HEK293 (cell line): ENCODE measurements around the gene VEPH1.

Experiments
- CTCF ChIA-PET: fragments of 350-600 bp; formaldehyde crosslinking; extraction: SDS; loops from one replicate; lab custom pipeline; 2021; ENCODE audit warnings: antibody characterized with exemption; lab: Yijun Ruan, JAX
- POLR2A ChIA-PET: fragments of 300-600 bp; formaldehyde crosslinking; extraction: SDS; loops from one replicate; lab custom pipeline; 2020; ENCODE audit warnings: antibody characterized with exemption, inconsistent platforms; lab: Yijun Ruan, JAX
- H3K27ac ChIP-seq: fragments of 200-500 bp; sonication (Bioruptor generic); 2 replicates; pipeline ENCODE4 v1.5.1; 2014; ENCODE audit warnings: low read depth, low read length, control low read depth, inconsistent platforms; ENCODE audit errors: extremely low read depth
- H3K36me3 ChIP-seq, 2 experiments: fragments of 200-500 bp in 1 of 2; sonication (Bioruptor generic) in 1 of 2; 1 replicate in 1 of 2; 2 replicates in 1 of 2; pipeline ENCODE4 v1.5.1; 2014 to 2017; ENCODE audit warnings: inconsistent platforms in 2 of 2, low read length in 2 of 2; ENCODE audit not compliant: control insufficient read depth in 2 of 2, insufficient read depth in 1 of 2
- H3K4me1 ChIP-seq: fragments of 200-500 bp; sonication (Bioruptor generic); 2 replicates; pipeline ENCODE4 v1.5.1; 2014; ENCODE audit warnings: mild to moderate bottlenecking, low read length, inconsistent platforms; ENCODE audit not compliant: control insufficient read depth, insufficient read depth
- H3K4me3 ChIP-seq: 2 replicates; pipeline ENCODE4 v1.5.1; 2011; ENCODE audit warnings: low read depth, mild to moderate bottlenecking, control low read depth, low read length, moderate library complexity
- H3K9me3 ChIP-seq: fragments of 200-500 bp; sonication (Bioruptor generic); 2 replicates; pipeline ENCODE4 v1.5.1; 2014; ENCODE audit warnings: low read depth, low read length, inconsistent platforms; ENCODE audit not compliant: control insufficient read depth, insufficient read depth
- FEZF1 ChIP-seq: fragments of 450-650 bp; formaldehyde crosslinking; IDR thresholded peaks from 2 replicates; pipeline ENCODE4 v1.5.1; 2016; ENCODE audit warnings: missing biosample characterization, missing genetic modification characterization
- GLIS1 ChIP-seq: fragments of 450-650 bp; formaldehyde crosslinking; IDR thresholded peaks from 2 replicates; pipeline ENCODE4 v1.5.1; 2016; ENCODE audit warnings: missing biosample characterization, missing genetic modification characterization
- PRDM4 ChIP-seq: fragments of 450-650 bp; formaldehyde crosslinking; IDR thresholded peaks from 2 replicates; pipeline ENCODE4 v1.5.1; 2017; ENCODE audit warnings: missing biosample characterization, missing genetic modification characterization
- SCRT1 ChIP-seq: fragments of 450-650 bp; formaldehyde crosslinking; IDR thresholded peaks from 2 replicates; pipeline ENCODE4 v1.5.1; 2016; ENCODE audit warnings: missing biosample characterization, missing genetic modification characterization, borderline replicate concordance
- ZBTB17 ChIP-seq: fragments of 450-650 bp; formaldehyde crosslinking; IDR thresholded peaks from 2 replicates; pipeline ENCODE4 v1.5.1; 2016; ENCODE audit warnings: missing biosample characterization, missing genetic modification characterization
- ZBTB20 ChIP-seq: fragments of 450-650 bp; formaldehyde crosslinking; IDR thresholded peaks from 2 replicates; pipeline ENCODE4 v1.5.1; 2016; ENCODE audit warnings: missing biosample characterization, missing genetic modification characterization
- ZNF184 ChIP-seq: fragments of 450-650 bp; IDR thresholded peaks from 2 replicates; pipeline ENCODE4 v1.5.1; 2018; ENCODE audit warnings: missing biosample characterization, mild to moderate bottlenecking, missing genetic modification characterization
- ZNF223 ChIP-seq: fragments of 450-650 bp; formaldehyde crosslinking; IDR thresholded peaks from 2 replicates; pipeline ENCODE4 v1.5.1; 2016; ENCODE audit warnings: missing biosample characterization, missing genetic modification characterization
- ZNF292 ChIP-seq: fragments of 450-650 bp; formaldehyde crosslinking; IDR thresholded peaks from 2 replicates; pipeline ENCODE4 v1.5.1; 2016; ENCODE audit warnings: low read depth, missing biosample characterization, missing genetic modification characterization, borderline replicate concordance
- ZNF335 ChIP-seq: fragments of 450-650 bp; formaldehyde crosslinking; conservative IDR thresholded peaks from 2 replicates; pipeline ENCODE4 v1.5.1; 2016; ENCODE audit warnings: missing biosample characterization, missing genetic modification characterization
- ZNF394 ChIP-seq: fragments of 450-650 bp; formaldehyde crosslinking; IDR thresholded peaks from 2 replicates; pipeline ENCODE4 v1.5.1; 2016; ENCODE audit warnings: missing biosample characterization, missing genetic modification characterization, mild to moderate bottlenecking, moderate library complexity, borderline replicate concordance
- ZNF398 ChIP-seq: fragments of 450-650 bp; formaldehyde crosslinking; IDR thresholded peaks from 2 replicates; pipeline ENCODE4 v1.5.1; 2017; ENCODE audit warnings: missing biosample characterization, missing genetic modification characterization
- ZNF529 ChIP-seq: fragments of 450-650 bp; formaldehyde crosslinking; IDR thresholded peaks from 2 replicates; pipeline ENCODE4 v1.5.1; 2017; ENCODE audit warnings: missing genetic modification characterization, missing biosample characterization; ENCODE audit not compliant: insufficient replicate concordance
- ZNF571 ChIP-seq: fragments of 450-650 bp; formaldehyde crosslinking; IDR thresholded peaks from 2 replicates; pipeline ENCODE4 v1.5.0; 2017; ENCODE audit warnings: missing biosample characterization, missing genetic modification characterization
- ZNF585B ChIP-seq: fragments of 450-650 bp; formaldehyde crosslinking; IDR thresholded peaks from 2 replicates; pipeline ENCODE4 v1.5.1; 2016; ENCODE audit warnings: missing biosample characterization, missing genetic modification characterization
- ZNF701 ChIP-seq: fragments of 450-650 bp; formaldehyde crosslinking; IDR thresholded peaks from 2 replicates; pipeline ENCODE4 v1.5.1; 2016; ENCODE audit warnings: missing biosample characterization, missing genetic modification characterization
- ZNF707 ChIP-seq: fragments of 450-650 bp; formaldehyde crosslinking; IDR thresholded peaks from 2 replicates; pipeline ENCODE4 v1.5.1; 2016; ENCODE audit warnings: missing biosample characterization, missing genetic modification characterization
- ZNF777 ChIP-seq: fragments of 450-650 bp; formaldehyde crosslinking; IDR thresholded peaks from 2 replicates; pipeline ENCODE4 v1.5.1; 2017; ENCODE audit warnings: missing biosample characterization, missing genetic modification characterization, borderline replicate concordance
- ZNF843 ChIP-seq: fragments of 450-650 bp; formaldehyde crosslinking; IDR thresholded peaks from 2 replicates; pipeline ENCODE4 v1.5.1; 2016; ENCODE audit warnings: missing biosample characterization, missing genetic modification characterization
- TF ChIP-seq, protein P1 (sequence below): fragments of 450-650 bp; formaldehyde crosslinking; IDR thresholded peaks from 2 replicates; pipeline ENCODE4 v1.5.1; 2016; ENCODE audit warnings: missing biosample characterization, missing genetic modification characterization
- TF ChIP-seq, protein P2 (sequence below): fragments of 450-650 bp; formaldehyde crosslinking; IDR thresholded peaks from 2 replicates; pipeline ENCODE4 v1.5.1; 2016; ENCODE audit warnings: missing biosample characterization, missing genetic modification characterization
- TF ChIP-seq, protein P3 (sequence below): fragments of 450-650 bp; formaldehyde crosslinking; IDR thresholded peaks from 2 replicates; pipeline ENCODE4 v1.5.1; 2016; ENCODE audit warnings: missing biosample characterization, missing genetic modification characterization

The VEPH1 gene

DNA sequence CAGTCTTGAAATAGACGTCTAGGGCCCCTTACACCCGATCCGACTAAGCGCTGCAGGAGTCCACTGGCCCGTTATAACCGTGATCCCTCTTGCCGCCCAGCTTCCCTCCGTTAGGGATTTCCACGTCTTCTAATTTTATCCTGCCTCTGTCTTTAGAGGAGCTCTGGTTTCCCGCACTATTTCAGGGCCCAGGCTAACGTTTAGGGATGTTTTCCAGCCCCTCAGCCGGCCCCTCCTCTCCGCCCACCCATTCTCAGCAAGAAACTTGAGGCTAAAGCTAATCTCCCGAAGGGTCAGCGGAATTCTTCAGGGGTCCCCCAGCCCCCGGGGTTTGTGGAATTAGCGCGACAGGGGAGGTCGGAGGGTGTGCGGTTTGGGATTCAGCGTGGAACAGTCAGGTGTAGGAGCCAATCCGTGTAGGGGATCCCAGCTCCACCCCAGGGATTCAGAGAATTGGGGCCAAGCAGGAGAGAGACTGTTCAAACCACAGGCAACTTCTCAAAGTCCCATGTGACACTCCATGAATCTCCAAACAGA is 65.0 kb downstream of the VEPH1 start (continued):
- TF ChIP-seq PRDM4 (tag by site-specific recombination) (no peak), ZNF292 (no peak), FEZF1 (tag by site-specific recombination) (no peak), ZNF571 (no peak), ZNF223 (tag by site-specific recombination) (0 out of 2 replicates have a peak, but pooled peaks have one; percentile 4), ZNF529 (tag by site-specific recombination) (no peak), SCRT1 (tag by site-specific recombination) (no peak), ZNF184 (no peak), GLIS1 (tag by site-specific recombination) (0 out of 2 replicates have a peak, but pooled peaks have one; percentile 19)

- CTCF ChIA-PET = interaction anchor here (0.6 to 1.7 kb wide), 3 partner anchors 10 to 976 kb away, joined by 3 to 6 read pairs (median 4); no protein-coding TSS in a partner anchor
- peak within 1 kb of the TSS; percentile 17; the same call in 1 of the 2 replicates for H3K27ac ChIP-seq
- no peaks in the 10 kb centered on the region for H3K4me1 ChIP-seq
- no peaks in the 10 kb centered on the region for H3K9me3 ChIP-seq
- POLR2A ChIA-PET = interaction anchor here (0.6 to 1.2 kb wide), 2 partner anchors 277 kb away, joined by 3 to 5 read pairs; partner anchors contain the start of gene CCNL1
- H3K36me3 ChIP-seq = no peaks in the 10 kb centered on the region
- H3K4me3 ChIP-seq = peak within 1 kb of the TSS; percentile 54
- TF ChIP-seq, protein P1, sequence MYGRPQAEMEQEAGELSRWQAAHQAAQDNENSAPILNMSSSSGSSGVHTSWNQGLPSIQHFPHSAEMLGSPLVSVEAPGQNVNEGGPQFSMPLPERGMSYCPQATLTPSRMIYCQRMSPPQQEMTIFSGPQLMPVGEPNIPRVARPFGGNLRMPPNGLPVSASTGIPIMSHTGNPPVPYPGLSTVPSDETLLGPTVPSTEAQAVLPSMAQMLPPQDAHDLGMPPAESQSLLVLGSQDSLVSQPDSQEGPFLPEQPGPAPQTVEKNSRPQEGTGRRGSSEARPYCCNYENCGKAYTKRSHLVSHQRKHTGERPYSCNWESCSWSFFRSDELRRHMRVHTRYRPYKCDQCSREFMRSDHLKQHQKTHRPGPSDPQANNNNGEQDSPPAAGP = peak; percentile 40; the same call in 1 of the 2 replicates
- TF ChIP-seq ZNF585B (tag by site-specific recombination) = no peak
- TF ChIP-seq ZNF707 (tag by site-specific recombination) = no peak
- TF ChIP-seq, protein P2, sequence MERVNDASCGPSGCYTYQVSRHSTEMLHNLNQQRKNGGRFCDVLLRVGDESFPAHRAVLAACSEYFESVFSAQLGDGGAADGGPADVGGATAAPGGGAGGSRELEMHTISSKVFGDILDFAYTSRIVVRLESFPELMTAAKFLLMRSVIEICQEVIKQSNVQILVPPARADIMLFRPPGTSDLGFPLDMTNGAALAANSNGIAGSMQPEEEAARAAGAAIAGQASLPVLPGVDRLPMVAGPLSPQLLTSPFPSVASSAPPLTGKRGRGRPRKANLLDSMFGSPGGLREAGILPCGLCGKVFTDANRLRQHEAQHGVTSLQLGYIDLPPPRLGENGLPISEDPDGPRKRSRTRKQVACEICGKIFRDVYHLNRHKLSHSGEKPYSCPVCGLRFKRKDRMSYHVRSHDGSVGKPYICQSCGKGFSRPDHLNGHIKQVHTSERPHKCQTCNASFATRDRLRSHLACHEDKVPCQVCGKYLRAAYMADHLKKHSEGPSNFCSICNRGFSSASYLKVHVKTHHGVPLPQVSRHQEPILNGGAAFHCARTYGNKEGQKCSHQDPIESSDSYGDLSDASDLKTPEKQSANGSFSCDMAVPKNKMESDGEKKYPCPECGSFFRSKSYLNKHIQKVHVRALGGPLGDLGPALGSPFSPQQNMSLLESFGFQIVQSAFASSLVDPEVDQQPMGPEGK (tag by site-specific recombination) = peak; percentile 85
- TF ChIP-seq, protein P3, sequence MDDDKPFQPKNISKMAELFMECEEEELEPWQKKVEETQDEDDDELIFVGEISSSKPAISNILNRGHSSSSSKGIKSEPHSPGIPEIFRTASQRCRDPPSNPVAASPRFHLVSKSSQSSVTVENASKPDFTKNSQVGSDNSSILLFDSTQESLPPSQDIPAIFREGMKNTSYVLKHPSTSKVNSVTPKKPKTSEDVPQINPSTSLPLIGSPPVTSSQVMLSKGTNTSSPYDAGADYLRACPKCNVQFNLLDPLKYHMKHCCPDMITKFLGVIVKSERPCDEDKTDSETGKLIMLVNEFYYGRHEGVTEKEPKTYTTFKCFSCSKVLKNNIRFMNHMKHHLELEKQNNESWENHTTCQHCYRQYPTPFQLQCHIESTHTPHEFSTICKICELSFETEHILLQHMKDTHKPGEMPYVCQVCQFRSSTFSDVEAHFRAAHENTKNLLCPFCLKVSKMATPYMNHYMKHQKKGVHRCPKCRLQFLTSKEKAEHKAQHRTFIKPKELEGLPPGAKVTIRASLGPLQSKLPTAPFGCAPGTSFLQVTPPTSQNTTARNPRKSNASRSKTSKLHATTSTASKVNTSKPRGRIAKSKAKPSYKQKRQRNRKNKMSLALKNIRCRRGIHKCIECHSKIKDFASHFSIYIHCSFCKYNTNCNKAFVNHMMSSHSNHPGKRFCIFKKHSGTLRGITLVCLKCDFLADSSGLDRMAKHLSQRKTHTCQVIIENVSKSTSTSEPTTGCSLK (tag by site-specific recombination) = no peak
- TF ChIP-seq PRDM4 (tag by site-specific recombination) = 0 out of 2 replicates have a peak, but pooled peaks have one; percentile 17
- TF ChIP-seq ZBTB20 (tag by site-specific recombination) = peak; percentile 15; the same call in 1 of the 2 replicates
- TF ChIP-seq SCRT1 (tag by site-specific recombination) = no peak
- TF ChIP-seq ZNF701 (tag by site-specific recombination) = no peak
- 0 out of 2 replicates have a peak, but pooled peaks have one; percentile 44 for TF ChIP-seq ZNF843 (tag by site-specific recombination)
- peak; percentile 60 for TF ChIP-seq ZBTB17 (tag by site-specific recombination)
- TF ChIP-seq ZNF394 (tag by site-specific recombination) = peak; percentile 18; the same call in 1 of the 2 replicates
- TF ChIP-seq ZNF777 (tag by site-specific recombination) = no peak
- no peak for TF ChIP-seq ZNF529 (tag by site-specific recombination)
- TF ChIP-seq ZNF398 = peak; percentile 92
- peak; percentile 57 for TF ChIP-seq ZNF335 (tag by site-specific recombination)
These were observed 66.5 kb downstream of the VEPH1 start, which contains the start of gene PTX3 for GRCh38 chr3:157436583-157437291. Gene PTX3, plus strand, starts transcription at chr3:157436850. Its CDS starts 84 bp downstream, at chr3:157436934.
